ENCODE measurements around the gene FGFBP1. TPM values are rescaled to one million over a fixed set of nuclear protein-coding genes. Genes with fewer than 3 reads are reported as not detected.

Gene FGFBP1
- total RNA-seq, 1 experiment from 2014 or later: 5.0 TPM

DNA sequence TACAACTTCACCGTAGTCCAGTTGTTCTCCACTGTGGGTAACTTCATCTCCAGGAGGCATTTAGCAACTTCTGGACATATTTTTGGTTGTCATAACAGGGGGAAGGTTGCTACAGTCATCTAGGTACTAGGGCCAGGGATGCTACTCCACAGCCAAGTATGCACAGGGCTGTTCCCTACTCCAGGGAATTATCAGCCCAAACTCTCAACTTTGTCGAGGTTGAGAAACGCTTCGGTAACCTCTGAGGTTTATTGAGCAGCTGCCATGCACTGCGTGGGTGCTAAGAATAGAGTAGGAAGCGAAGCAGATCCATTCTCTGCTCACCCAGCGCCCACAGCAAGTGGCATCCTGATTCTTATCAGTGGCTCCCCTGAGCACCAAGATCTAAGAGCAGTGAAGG is 8.2 kb downstream of the FGFBP1 start:
- CTCF ChIA-PET: interaction anchor here (1.1 kb wide), 1 partner anchor 17 kb away, joined by 3 read pairs; no protein-coding TSS in a partner anchor
- intact Hi-C loops (cut with micrococcal nuclease; ENCODE audit: unreplicated experiment): no loop called here
- Mint-ChIP-seq H3K9me3 (ENCODE audit: low read depth, unreplicated experiment) (no peaks in the 10 kb centered on the region), H3K36me3 (ENCODE audit: insufficient read depth, unreplicated experiment) (no peaks in the 10 kb centered on the region), H3K27me3 (ENCODE audit: unreplicated experiment) (no peaks in the 10 kb centered on the region), H3K27ac (ENCODE audit: unreplicated experiment) (no peak overlapping the region), H3K4me3 (ENCODE audit: low read depth, unreplicated experiment) (no peak overlapping the region), H3K4me1 (ENCODE audit: low read depth, unreplicated experiment) (no peaks in the 10 kb centered on the region)
- TF ChIP-seq, protein P1, sequence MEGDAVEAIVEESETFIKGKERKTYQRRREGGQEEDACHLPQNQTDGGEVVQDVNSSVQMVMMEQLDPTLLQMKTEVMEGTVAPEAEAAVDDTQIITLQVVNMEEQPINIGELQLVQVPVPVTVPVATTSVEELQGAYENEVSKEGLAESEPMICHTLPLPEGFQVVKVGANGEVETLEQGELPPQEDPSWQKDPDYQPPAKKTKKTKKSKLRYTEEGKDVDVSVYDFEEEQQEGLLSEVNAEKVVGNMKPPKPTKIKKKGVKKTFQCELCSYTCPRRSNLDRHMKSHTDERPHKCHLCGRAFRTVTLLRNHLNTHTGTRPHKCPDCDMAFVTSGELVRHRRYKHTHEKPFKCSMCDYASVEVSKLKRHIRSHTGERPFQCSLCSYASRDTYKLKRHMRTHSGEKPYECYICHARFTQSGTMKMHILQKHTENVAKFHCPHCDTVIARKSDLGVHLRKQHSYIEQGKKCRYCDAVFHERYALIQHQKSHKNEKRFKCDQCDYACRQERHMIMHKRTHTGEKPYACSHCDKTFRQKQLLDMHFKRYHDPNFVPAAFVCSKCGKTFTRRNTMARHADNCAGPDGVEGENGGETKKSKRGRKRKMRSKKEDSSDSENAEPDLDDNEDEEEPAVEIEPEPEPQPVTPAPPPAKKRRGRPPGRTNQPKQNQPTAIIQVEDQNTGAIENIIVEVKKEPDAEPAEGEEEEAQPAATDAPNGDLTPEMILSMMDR (IDR thresholded peaks at IDR 0.05; ENCODE audit: unreplicated experiment): no peak
- BruUV-seq (replicated peaks): no TSS peak
- no peak for DNase-seq

DNA sequence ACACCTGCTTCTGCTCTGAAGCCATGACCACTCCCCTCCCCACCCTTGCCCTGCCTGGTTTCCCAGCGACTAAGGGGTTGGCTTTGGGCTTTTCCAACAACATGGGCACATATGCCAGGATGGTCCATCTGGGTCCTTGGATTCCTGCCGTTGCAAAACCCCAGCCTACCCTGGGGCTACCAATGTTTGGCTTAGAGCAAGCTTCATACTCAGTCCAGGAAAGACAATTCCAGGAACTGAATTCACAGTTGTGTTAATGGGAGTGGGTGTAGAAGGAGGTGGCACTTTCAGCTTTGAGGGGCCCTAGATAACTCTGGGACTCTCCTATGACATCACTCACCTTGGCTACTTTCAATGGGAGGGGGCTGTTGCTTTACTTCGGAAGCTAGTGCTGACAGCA is 9.0 kb downstream of the FGFBP1 start:
- Mint-ChIP-seq H3K4me1 (ENCODE audit: low read depth, unreplicated experiment) (no peaks in the 10 kb centered on the region), H3K4me3 (ENCODE audit: low read depth, unreplicated experiment) (no peak overlapping the region), H3K27ac (ENCODE audit: unreplicated experiment) (no peak overlapping the region), H3K36me3 (ENCODE audit: insufficient read depth, unreplicated experiment) (no peaks in the 10 kb centered on the region), H3K27me3 (ENCODE audit: unreplicated experiment) (no peaks in the 10 kb centered on the region), H3K9me3 (ENCODE audit: low read depth, unreplicated experiment) (no peaks in the 10 kb centered on the region)
- CTCF ChIA-PET: interaction anchor here (0.6 kb wide), 1 partner anchor 750 kb away, joined by 3 read pairs; no protein-coding TSS in a partner anchor
- no peak for DNase-seq
- intact Hi-C loops (cut with micrococcal nuclease; ENCODE audit: unreplicated experiment): no loop called here
- no TSS peak for BruUV-seq (replicated peaks)
- TF ChIP-seq, protein P1 (IDR thresholded peaks at IDR 0.05; ENCODE audit: unreplicated experiment): no peak

DNA sequence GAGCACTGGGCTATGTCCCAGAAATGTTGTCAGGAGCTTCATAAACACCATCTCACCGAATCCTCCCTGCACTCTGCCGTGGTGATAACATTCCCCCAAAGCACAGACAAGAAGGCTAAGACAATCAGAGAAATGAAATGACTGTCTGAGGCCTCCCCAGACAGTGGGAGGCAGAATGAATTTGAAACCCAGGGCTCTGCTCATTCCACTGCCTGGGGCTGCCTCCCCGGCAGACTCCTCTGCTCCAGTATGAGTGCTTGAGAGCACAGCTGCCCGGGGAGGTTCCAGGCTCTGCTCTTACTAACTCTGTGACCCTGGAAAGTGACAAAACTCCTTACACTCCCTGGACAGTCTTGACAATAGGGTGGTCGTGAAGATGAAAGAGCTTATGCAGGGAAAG is 9.7 kb downstream of the FGFBP1 start:
- Mint-ChIP-seq H3K27ac (ENCODE audit: unreplicated experiment) (no peak overlapping the region), H3K36me3 (ENCODE audit: insufficient read depth, unreplicated experiment) (peaks cover under 1% of the 10 kb centered on the region), H3K9me3 (ENCODE audit: low read depth, unreplicated experiment) (no peaks in the 10 kb centered on the region), H3K4me3 (ENCODE audit: low read depth, unreplicated experiment) (no peak overlapping the region), H3K27me3 (ENCODE audit: unreplicated experiment) (no peaks in the 10 kb centered on the region), H3K4me1 (ENCODE audit: low read depth, unreplicated experiment) (peaks cover 4% of the 10 kb centered on the region)
- TF ChIP-seq, protein P1 (IDR thresholded peaks at IDR 0.05; ENCODE audit: unreplicated experiment): no peak
- DNase-seq: no peak
- intact Hi-C loops (cut with micrococcal nuclease; ENCODE audit: unreplicated experiment): no loop called here
- BruUV-seq (replicated peaks): no TSS peak
- CTCF ChIA-PET: no interaction called here

DNA sequence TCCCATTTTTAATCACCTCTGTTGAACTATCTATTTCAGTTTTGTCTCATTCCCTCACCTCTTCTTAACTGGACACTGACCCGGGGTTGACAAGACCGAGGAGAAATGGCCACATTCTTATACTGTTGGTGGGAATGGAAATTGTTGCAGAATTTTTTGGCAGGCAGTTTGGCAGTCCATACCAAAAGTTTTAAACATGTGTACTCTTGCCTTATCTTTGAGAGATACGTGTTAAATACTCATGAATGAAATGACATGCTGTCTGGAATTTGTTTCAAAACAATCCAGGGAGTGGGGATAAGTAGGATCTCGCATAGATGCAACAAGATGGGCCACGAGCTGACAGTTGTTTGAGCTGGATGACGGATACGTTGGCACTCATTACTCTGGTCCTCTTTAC is 12.1 kb downstream of the FGFBP1 start:
- CTCF ChIA-PET: interaction anchor here (0.7 kb wide), 1 partner anchor 71 kb away, joined by 5 read pairs; no protein-coding TSS in a partner anchor

More for the DNA sequence above, 12.1 kb downstream of the FGFBP1 start:
- H3K27me3 Mint-ChIP-seq (ENCODE audit: unreplicated experiment): no peaks in the 10 kb centered on the region
- DNase-seq: no peak
- no TSS peak for BruUV-seq (replicated peaks)
- H3K9me3 Mint-ChIP-seq (ENCODE audit: low read depth, unreplicated experiment): peaks cover 3% of the 10 kb centered on the region
- H3K36me3 Mint-ChIP-seq (ENCODE audit: insufficient read depth, unreplicated experiment): peaks cover 9% of the 10 kb centered on the region
- intact Hi-C loops (cut with micrococcal nuclease; ENCODE audit: unreplicated experiment): no loop called here
- no peak overlapping the region for H3K27ac Mint-ChIP-seq (ENCODE audit: unreplicated experiment)
- H3K4me3 Mint-ChIP-seq (ENCODE audit: low read depth, unreplicated experiment): no peak overlapping the region
- TF ChIP-seq, protein P1 (IDR thresholded peaks at IDR 0.05; ENCODE audit: unreplicated experiment): no peak
- H3K4me1 Mint-ChIP-seq (ENCODE audit: low read depth, unreplicated experiment): peaks cover 24% of the 10 kb centered on the region
